Measurements from ENCODE around the gene FAM72A.
"Not testable (repeated sequence)": the region's sequence is repeated elsewhere in the genome, so short reads cannot be mapped to it uniquely, and the experiment has no call there.

FAM72A gene

DNA sequence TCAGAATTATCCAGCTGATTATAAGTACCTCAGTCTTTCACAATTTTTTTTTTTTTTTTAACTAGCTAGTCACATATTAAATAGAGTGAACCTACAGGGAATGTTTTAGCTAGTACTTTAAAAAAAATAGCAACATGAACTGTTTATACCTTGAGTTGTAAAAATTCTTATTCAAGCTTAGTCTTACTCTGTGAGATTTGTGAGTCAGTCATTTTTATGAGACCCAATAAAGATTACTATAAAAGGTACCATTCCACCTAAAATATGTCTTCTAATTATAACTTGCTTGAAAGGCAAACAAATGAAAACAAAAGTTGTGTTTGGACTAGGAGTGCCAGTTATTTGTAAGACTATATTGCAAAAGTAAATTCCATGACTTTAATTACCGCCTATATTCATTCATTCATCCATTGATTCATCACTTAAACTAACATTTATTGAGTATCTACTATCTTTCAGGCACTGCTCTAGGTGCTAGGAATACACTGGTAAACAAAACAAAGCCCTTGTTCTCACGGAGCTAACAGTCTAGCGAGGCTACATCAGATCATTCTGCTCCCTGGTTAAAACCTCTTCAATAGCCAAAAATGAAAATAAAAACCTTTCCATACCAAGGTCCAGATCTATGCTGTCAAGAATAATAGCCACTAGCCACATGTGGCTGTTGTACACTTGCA is 5.8 kb downstream of the FAM72A start:
- not testable (repeated sequence) for DNase-seq (ENCODE audit: extremely low read depth, insufficient read length); H3K36me3 ChIP-seq (ENCODE audit: control insufficient read depth, insufficient read depth, low read length); H3K27me3 ChIP-seq (replicated peaks; ENCODE audit: control insufficient read depth, insufficient read depth, low read length); H3K4me3 ChIP-seq (replicated peaks; ENCODE audit: low read depth, low read length)

DNA sequence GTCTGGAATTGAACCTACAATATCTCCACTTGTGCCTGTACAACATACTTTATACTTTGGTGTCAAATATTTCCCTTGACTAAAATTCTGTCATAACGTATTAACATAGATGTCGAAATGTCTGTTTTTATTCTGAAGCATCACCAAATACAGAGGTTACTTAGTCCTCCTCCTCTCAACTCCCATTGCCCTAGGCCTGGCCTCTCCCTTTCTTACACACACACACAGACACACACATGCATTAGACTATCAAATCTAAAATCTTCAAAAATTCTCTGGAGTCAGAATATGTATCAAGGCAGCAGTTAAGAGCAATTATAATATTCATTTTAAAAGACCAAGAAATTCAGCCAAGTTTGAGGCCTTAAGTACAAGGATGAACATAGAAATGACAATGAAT is 7.5 kb downstream of the FAM72A start:
- H3K4me3 ChIP-seq (replicated peaks; ENCODE audit: low read depth, low read length); DNase-seq (ENCODE audit: extremely low read depth, insufficient read length); H3K27me3 ChIP-seq (replicated peaks; ENCODE audit: control insufficient read depth, insufficient read depth, low read length); H3K36me3 ChIP-seq (ENCODE audit: control insufficient read depth, insufficient read depth, low read length): not testable (repeated sequence)

DNA sequence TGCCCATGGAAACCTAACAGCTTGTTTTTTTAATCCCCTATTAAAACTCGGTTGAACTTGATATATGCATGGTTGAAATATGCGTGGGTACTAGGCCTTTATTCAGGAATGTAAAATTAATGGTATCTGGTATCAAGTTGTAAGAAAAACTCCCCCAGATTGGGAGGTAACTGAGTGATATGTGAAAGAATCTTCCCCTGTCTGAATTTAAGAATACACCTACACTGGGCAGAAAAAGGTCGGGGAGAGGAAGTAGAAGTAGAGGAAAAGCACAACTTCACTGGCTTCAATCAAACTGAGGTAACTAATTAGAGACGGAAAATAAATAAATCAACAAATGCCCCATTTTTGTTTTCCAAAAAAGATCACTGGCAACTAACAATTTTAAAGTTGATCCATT is 15.8 kb downstream of the FAM72A start:
- H3K36me3 ChIP-seq (ENCODE audit: control insufficient read depth, insufficient read depth, low read length); DNase-seq (ENCODE audit: extremely low read depth, insufficient read length); H3K27me3 ChIP-seq (replicated peaks; ENCODE audit: control insufficient read depth, insufficient read depth, low read length); H3K4me3 ChIP-seq (replicated peaks; ENCODE audit: low read depth, low read length): not testable (repeated sequence)

DNA sequence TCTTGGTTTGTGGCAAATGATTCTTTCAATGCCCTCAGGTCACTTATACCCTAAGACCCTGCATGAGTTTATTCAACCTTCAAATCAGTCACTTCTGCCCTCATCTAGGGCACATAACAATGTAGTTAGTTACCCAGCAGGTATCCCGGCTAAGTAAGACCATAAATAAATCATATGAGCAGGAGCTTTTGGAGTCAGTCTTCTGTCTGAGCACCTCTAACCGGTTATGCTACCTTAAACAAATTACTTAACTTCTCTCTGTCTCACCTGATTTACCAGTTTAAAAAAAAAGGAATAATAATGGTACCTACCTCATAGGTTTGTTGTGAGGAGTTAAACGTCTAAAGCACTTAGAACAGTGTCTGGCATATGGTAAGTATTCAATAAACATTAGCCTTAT is 16.9 kb downstream of the FAM72A start:
- not testable (repeated sequence) for H3K27me3 ChIP-seq (replicated peaks; ENCODE audit: control insufficient read depth, insufficient read depth, low read length); DNase-seq (ENCODE audit: extremely low read depth, insufficient read length); H3K36me3 ChIP-seq (ENCODE audit: control insufficient read depth, insufficient read depth, low read length); H3K4me3 ChIP-seq (replicated peaks; ENCODE audit: low read depth, low read length)

DNA sequence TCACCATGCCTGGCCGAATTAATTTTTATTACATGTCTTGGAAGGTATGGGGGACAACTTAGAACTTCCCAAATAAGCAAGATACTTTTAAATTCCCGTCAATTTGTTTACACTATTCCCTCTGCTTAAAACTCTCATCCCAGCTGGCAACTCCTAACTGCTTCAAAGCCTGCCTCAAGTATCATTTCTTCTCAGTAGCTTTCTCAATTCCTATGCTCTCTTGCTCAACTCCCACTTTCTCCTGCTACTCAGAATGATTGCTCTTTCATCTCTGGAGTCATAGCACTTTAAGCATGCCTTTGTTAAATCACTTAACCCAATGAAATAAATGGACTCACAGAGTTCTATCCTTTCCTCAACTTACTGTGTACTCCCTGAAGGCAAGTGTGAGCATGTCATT is 18.9 kb downstream of the FAM72A start:
- H3K36me3 ChIP-seq (ENCODE audit: control insufficient read depth, insufficient read depth, low read length); H3K4me3 ChIP-seq (replicated peaks; ENCODE audit: low read depth, low read length); DNase-seq (ENCODE audit: extremely low read depth, insufficient read length); H3K27me3 ChIP-seq (replicated peaks; ENCODE audit: control insufficient read depth, insufficient read depth, low read length): not testable (repeated sequence)

DNA sequence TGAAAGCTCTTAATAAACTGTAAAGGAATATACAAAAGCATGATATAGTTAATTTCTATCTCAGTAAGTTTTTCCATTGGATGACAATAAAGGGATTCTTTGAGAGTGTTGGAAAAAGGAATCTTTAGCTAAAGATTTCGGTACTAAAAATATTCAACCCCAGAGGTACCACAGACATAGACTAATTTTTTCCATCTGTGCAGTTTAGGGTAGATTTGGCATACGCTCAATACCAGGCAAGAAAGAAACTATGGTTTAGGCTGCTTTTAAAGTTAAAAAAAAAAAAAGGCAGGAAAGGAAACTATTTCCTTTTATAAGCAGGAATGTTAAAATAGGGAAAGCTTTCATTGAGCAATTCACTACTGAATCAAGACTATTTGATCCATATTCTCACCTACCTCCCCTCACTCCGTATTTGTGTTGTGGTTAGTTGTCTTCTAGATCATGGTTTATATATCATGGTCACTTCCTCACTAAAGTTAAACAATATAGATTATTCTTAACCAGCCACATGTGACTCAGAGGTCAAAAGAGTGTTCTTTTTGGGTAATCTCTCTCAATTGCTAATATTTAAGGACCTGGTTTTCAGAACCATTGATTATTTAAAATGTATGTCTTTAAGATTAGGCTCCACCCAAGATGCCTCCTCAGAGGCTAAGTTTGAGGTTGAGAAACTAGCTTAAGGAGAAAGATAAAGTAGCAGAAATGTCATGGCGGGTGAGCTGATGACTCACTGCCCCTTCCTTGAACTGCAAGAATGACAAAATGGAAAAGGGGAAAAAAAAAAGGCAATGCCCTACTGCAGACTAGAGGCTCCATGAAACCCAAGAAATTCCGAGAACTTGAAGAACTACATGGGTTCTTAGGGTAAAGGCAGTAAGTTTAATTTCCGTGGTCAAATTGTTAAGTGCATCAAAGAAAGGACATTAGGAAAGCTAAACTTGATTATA is 20.0 kb downstream of the FAM72A start:
- DNase-seq (ENCODE audit: extremely low read depth, insufficient read length); H3K4me3 ChIP-seq (replicated peaks; ENCODE audit: low read depth, low read length): not testable (repeated sequence)

DNA sequence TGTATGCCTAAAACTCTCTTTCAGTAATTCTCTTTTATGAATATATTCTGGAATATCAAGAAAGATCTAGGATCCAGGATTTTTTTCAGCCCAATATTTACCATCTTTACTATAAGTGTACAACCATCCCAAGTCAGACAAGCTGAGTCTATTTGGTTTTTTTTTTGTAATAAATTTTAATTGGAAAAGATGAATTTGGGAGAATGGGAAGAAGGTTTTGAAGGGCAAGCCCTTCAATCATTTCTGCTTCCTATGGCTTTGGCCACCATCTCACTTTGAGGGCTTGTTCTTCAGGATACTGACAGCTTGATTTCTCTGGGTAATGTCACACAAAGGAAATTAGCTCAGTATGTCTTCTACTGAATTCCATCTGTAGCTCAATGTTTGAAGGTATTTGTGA is 23.0 kb downstream of the FAM72A start:
- not testable (repeated sequence) for H3K4me3 ChIP-seq (replicated peaks; ENCODE audit: low read depth, low read length); H3K27me3 ChIP-seq (replicated peaks; ENCODE audit: control insufficient read depth, insufficient read depth, low read length); H3K36me3 ChIP-seq (ENCODE audit: control insufficient read depth, insufficient read depth, low read length); DNase-seq (ENCODE audit: extremely low read depth, insufficient read length)

More for the DNA sequence above, 20.0 kb downstream of the FAM72A start:
- H3K36me3 ChIP-seq (ENCODE audit: control insufficient read depth, insufficient read depth, low read length); H3K27me3 ChIP-seq (replicated peaks; ENCODE audit: control insufficient read depth, insufficient read depth, low read length): not testable (repeated sequence)

DNA sequence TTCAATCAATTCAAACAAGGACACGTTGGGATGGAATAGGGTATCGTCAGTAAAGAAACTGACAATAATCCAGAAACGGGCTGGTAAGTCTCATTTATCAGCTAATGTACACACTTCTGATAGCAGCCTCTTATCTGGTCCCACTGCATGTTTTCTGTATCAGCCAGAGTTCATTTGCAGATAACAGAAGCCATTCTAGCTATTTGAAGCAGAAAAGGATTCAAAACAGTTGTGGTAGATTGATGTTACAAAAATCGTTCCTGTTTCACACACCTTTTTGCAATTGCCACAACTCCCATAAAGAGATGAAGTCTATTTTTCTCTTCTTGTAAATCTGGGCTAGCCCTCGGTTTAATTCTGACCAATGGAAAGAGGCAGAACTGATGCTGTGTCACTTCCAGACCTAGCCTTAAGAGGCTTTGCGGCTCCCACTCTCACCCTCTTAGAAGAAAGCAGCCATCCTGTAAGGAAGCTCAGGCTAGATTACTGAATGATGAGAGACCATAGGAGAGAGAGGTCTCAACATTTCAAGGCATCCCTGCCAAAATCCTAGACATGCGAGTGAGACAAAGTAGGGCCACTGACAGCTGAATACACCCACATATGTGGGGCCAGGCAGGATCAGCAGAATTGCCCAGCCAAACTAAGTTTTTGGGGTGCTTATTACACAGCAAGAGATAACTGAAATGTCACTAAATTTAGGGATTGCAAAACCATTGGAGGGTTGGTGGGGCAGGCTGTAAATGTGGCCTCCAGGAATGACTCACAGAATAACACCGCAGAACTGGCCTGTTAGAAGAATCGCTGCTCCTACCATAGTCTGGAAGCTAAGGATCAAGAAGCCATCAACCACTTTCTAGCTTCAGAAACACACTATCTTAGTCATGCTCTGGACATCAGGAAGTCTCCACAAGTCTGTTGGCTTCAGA is 24.3 kb downstream of the FAM72A start:
- not testable (repeated sequence) for H3K27me3 ChIP-seq (replicated peaks; ENCODE audit: control insufficient read depth, insufficient read depth, low read length); H3K36me3 ChIP-seq (ENCODE audit: control insufficient read depth, insufficient read depth, low read length); DNase-seq (ENCODE audit: extremely low read depth, insufficient read length); H3K4me3 ChIP-seq (replicated peaks; ENCODE audit: low read depth, low read length)

DNA sequence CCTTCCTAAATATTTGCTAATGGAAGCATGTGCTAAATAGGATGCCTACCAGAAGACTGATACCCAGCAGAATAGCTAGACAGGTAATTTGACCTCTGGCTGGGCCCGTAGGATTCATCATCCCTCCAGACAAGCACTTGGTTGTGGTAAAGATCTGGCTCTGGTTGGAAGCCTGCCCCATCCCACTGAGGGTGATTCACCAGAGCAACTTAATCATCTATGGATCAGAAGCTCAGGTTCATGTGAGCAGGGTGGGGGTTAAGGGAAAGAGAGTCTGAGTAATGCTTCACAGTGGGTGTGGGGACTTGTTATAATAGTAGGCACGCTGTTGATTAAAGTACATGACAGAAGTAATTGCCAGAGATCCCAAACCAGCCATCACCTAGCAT is 26.5 kb downstream of the FAM72A start:
- H3K4me3 ChIP-seq (replicated peaks; ENCODE audit: low read depth, low read length); H3K36me3 ChIP-seq (ENCODE audit: control insufficient read depth, insufficient read depth, low read length); DNase-seq (ENCODE audit: extremely low read depth, insufficient read length); H3K27me3 ChIP-seq (replicated peaks; ENCODE audit: control insufficient read depth, insufficient read depth, low read length): not testable (repeated sequence)

DNA sequence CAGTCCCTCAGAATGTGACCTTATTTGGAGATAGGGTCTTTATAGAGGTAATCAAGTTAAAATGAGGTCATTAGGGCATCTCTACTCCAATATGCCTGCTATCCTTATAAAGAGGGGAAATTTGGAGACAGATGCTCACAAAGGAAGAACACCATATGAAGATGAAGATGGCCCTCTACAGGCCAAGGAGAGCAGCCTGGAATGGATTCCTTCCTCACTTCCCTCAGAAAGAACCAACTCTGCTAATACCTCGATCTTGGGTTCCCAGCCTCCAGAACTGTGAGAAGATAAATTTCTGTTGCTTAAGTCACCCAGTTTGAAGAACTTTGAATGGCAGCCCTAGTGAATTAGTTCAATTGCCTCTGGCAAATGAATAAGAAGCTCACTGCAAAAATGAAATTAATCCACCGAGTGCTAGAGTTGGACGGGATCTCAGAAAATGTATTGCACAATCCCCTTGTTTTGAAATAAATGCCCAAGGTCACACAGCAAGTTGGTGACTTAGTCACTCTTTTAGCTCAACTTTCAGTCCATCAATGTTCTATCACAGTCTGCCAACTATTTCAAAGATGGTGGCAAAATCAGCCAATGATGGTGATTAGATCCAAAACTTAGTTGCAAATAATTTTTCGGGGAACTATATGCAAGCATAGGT is 27.1 kb downstream of the FAM72A start:
- H3K4me3 ChIP-seq (replicated peaks; ENCODE audit: low read depth, low read length); H3K27me3 ChIP-seq (replicated peaks; ENCODE audit: control insufficient read depth, insufficient read depth, low read length); H3K36me3 ChIP-seq (ENCODE audit: control insufficient read depth, insufficient read depth, low read length); DNase-seq (ENCODE audit: extremely low read depth, insufficient read length): not testable (repeated sequence)

DNA sequence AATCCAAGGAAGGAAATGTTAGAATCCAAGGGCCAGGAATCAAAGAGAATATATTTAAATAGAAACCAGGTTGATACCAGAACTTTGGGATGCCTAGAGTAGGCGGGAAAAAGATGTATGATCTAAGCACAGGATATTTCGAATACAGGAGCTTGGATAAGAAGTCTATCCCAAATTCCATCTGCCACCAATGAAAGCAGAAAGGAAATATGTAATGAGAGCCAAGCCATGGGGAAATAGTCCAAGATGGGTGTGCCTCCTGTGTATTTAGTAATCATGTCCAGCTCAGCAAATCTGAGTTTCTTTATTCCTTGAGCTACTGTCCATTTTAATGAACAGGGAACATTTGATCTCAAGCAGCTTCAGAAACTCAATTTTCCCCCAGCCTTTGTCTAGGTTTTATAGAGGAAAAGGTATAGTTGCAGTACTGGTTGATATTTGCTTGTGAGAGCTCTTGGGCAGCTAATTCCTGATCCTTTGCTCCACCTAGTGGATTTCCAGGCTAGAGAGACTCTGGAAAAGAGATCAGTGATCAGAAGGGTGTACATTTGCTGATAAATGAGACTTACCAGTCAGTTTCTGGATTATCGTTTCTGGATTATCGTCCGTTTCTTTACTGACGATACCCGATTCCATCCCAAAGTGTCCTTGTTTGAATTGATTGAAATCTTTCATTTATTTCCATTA is 28.3 kb downstream of the FAM72A start:
- not testable (repeated sequence) for H3K36me3 ChIP-seq (ENCODE audit: control insufficient read depth, insufficient read depth, low read length); H3K27me3 ChIP-seq (replicated peaks; ENCODE audit: control insufficient read depth, insufficient read depth, low read length); DNase-seq (ENCODE audit: extremely low read depth, insufficient read length); H3K4me3 ChIP-seq (replicated peaks; ENCODE audit: low read depth, low read length)

DNA sequence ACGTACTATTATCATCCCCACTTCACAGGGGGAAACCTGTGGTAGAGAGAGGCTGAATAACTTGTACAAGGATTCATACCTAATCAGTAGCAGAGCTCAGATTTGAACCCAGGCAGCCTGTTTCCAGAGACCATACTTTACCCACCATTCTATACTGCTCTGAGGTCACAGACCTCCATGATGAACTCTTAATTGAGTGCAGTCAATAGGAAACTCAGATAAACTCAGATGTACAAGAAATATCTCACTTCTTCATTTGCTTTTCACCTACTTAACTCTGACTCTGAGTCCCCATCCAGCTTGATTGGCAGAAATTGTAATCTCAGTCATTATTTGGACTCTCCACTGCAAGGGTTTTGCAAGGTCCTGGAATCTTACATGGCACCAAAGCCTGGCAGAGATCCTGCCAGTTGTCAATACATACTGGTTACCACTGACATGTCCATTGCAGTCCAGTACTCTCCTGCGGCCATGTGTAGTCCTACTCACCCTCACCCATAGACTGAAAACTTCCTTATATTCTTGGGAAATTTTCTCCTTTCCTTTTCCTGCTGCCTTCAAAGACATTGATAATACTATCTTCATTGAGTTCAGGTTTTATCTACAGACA is 29.4 kb downstream of the FAM72A start:
- H3K4me3 ChIP-seq (replicated peaks; ENCODE audit: low read depth, low read length); H3K36me3 ChIP-seq (ENCODE audit: control insufficient read depth, insufficient read depth, low read length); H3K27me3 ChIP-seq (replicated peaks; ENCODE audit: control insufficient read depth, insufficient read depth, low read length); DNase-seq (ENCODE audit: extremely low read depth, insufficient read length): not testable (repeated sequence)

DNA sequence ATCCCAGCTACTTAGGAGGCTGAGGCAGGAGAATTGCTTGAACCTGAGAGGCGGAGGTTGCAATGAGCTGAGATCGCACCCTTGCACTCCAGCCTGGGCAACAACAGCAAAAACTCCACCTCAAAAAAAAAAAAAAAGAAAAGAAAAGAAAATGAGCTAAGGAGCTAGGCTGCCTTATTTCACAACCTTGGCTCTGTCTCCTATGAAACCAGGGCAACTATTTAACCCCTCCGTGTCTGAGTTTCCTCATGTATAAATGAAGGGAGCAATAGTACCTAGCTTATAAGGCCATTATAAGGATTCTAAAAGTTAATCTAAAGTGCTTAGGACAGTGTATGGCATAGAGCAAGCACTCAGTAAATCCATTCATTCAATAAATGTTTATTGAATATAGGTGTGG is 32.8 kb downstream of the FAM72A start:
- H3K36me3 ChIP-seq (ENCODE audit: control insufficient read depth, insufficient read depth, low read length); H3K4me3 ChIP-seq (replicated peaks; ENCODE audit: low read depth, low read length); H3K27me3 ChIP-seq (replicated peaks; ENCODE audit: control insufficient read depth, insufficient read depth, low read length); DNase-seq (ENCODE audit: extremely low read depth, insufficient read length): not testable (repeated sequence)
